ENCODE measurements around the gene HOXD11.

The HOXD11 gene

GRCh38 chr2:176122683-176123410 is 15.8 kb downstream of the HOXD11 start, which contains the start of gene HOXD9:
Gene HOXD9, plus strand, starts transcription at chr2:176122719. Its CDS starts 50 bp downstream, at chr2:176122769.
- no peak for DNase-seq

- no peak for DNase-seq
Observed at GRCh38 chr2:176123411-176124109, 16.5 kb downstream of the HOXD11 start.

- DNase-seq = no peak
Observed at GRCh38 chr2:176124110-176124946, 17.2 kb downstream of the HOXD11 start.

GRCh38 chr2:176124947-176125771 is 18.1 kb downstream of the HOXD11 start:
- DNase-seq = no peak

GRCh38 chr2:176125772-176126054 is 18.6 kb downstream of the HOXD11 start:
- DNase-seq = no peak

- peak; percentile 87 for DNase-seq
Observed at GRCh38 chr2:176126929-176127773, 20.1 kb downstream of the HOXD11 start.

GRCh38 chr2:176127774-176128072 is 20.6 kb downstream of the HOXD11 start:
- DNase-seq = no peak

- DNase-seq = no peak
Observed at GRCh38 chr2:176128172-176128981, 21.3 kb downstream of the HOXD11 start.

- no peak for DNase-seq
Observed at GRCh38 chr2:176128982-176129796, 22.1 kb downstream of the HOXD11 start, which contains the start of gene HOXD8. Gene HOXD8, plus strand, starts transcription at chr2:176129705. Its CDS starts 662 bp downstream, at chr2:176130367.

- DNase-seq = no peak
Observed at GRCh38 chr2:176129813-176130146, 22.7 kb downstream of the HOXD11 start.

- DNase-seq = no peak
Observed at GRCh38 chr2:176130147-176130956, 23.3 kb downstream of the HOXD11 start.

- DNase-seq = no peak
Observed at GRCh38 chr2:176130957-176131847, 24.1 kb downstream of the HOXD11 start.

- no peak for DNase-seq
Observed at GRCh38 chr2:176131848-176132158, 24.7 kb downstream of the HOXD11 start.

GRCh38 chr2:176132205-176133171 is 25.4 kb downstream of the HOXD11 start:
- DNase-seq = no peak

GRCh38 chr2:176133389-176133788 is 26.3 kb downstream of the HOXD11 start:
- DNase-seq = no peak

GRCh38 chr2:176134035-176134434 is 27.0 kb downstream of the HOXD11 start:
- no peak for DNase-seq

GRCh38 chr2:176135035-176135440 is 28.0 kb downstream of the HOXD11 start:
- DNase-seq = no peak
